SU-DHL-6 (cell line): ENCODE results near the gene DDX46.
"Not testable (repeated sequence)": the region's sequence is repeated elsewhere in the genome, so short reads cannot be mapped to it uniquely, and the experiment has no call there.

ENCODE experiments used
- EZH2phosphoT487 ChIP-seq: fragments of 200-600 bp; sonication (generic), shearing (Covaris generic); conservative IDR thresholded peaks from 2 replicates; pipeline ENCODE4 v1.6.1; 2018; ENCODE audit warnings: mild to moderate bottlenecking, antibody characterized with exemption, low read length, moderate library complexity, mixed read lengths
- TF ChIP-seq, protein P1 (sequence below): fragments of 200-600 bp; sonication (generic); IDR thresholded peaks from one replicate; pipeline ENCODE4 v1.5.1; 2017; ENCODE audit warnings: antibody characterized with exemption, mild to moderate bottlenecking, low read length, moderate library complexity; ENCODE audit not compliant: insufficient read depth, poor library complexity, severe bottlenecking

DNA sequence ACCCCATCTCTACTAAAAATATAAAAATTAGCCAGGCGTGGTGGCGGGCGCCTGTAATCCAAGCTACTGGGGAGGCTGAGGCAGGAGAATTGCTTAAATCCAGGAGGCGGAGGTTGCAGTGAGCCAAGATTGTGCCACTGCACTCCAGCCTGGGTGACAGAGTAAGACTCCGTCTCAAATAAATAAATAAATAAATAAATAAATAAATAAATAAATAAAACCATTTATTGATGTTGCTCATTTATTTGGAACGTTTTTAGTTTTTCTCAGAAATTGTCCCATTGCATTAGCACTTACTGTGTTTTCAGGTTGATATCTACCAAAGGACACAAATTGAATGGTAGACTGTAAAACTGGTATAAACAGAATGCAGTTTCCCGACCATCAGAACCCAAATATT lies 97.9 kb downstream of the DDX46 start:
- TF ChIP-seq, protein P1, sequence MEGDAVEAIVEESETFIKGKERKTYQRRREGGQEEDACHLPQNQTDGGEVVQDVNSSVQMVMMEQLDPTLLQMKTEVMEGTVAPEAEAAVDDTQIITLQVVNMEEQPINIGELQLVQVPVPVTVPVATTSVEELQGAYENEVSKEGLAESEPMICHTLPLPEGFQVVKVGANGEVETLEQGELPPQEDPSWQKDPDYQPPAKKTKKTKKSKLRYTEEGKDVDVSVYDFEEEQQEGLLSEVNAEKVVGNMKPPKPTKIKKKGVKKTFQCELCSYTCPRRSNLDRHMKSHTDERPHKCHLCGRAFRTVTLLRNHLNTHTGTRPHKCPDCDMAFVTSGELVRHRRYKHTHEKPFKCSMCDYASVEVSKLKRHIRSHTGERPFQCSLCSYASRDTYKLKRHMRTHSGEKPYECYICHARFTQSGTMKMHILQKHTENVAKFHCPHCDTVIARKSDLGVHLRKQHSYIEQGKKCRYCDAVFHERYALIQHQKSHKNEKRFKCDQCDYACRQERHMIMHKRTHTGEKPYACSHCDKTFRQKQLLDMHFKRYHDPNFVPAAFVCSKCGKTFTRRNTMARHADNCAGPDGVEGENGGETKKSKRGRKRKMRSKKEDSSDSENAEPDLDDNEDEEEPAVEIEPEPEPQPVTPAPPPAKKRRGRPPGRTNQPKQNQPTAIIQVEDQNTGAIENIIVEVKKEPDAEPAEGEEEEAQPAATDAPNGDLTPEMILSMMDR = not testable (repeated sequence)
- TF ChIP-seq EZH2phosphoT487 = not testable (repeated sequence)
